Measurements from ENCODE around the gene PCDHGA3.
"Not testable (repeated sequence)": the region's sequence is repeated elsewhere in the genome, so short reads cannot be mapped to it uniquely, and the experiment has no call there.

DNA sequence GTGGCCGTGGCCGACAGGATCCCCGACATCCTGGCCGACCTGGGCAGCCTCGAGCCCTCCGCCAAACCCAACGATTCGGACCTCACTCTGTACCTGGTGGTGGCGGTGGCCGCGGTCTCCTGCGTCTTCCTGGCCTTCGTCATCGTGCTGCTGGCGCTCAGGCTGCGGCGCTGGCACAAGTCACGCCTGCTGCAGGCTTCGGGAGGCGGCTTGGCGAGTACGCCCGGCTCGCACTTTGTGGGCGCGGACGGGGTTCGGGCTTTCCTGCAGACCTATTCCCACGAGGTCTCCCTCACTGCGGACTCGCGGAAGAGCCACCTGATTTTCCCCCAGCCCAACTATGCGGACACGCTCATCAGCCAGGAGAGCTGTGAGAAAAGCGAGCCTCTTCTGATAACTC is 2.4 kb downstream of the PCDHGA3 start:
- TF ChIP-seq, protein P1, sequence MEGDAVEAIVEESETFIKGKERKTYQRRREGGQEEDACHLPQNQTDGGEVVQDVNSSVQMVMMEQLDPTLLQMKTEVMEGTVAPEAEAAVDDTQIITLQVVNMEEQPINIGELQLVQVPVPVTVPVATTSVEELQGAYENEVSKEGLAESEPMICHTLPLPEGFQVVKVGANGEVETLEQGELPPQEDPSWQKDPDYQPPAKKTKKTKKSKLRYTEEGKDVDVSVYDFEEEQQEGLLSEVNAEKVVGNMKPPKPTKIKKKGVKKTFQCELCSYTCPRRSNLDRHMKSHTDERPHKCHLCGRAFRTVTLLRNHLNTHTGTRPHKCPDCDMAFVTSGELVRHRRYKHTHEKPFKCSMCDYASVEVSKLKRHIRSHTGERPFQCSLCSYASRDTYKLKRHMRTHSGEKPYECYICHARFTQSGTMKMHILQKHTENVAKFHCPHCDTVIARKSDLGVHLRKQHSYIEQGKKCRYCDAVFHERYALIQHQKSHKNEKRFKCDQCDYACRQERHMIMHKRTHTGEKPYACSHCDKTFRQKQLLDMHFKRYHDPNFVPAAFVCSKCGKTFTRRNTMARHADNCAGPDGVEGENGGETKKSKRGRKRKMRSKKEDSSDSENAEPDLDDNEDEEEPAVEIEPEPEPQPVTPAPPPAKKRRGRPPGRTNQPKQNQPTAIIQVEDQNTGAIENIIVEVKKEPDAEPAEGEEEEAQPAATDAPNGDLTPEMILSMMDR (tag by site-specific recombination; IDR thresholded peaks at IDR 0.05) = not testable (repeated sequence)
- not testable (repeated sequence) for TF ChIP-seq HOXC10 (CRISPR knock-in tag; IDR thresholded peaks at IDR 0.05); MYNN (tag by site-specific recombination; IDR thresholded peaks at IDR 0.05; ENCODE audit: borderline replicate concordance); ZNF23 (tag by site-specific recombination; IDR thresholded peaks at IDR 0.05; ENCODE audit: borderline replicate concordance); ZNF747 (tag by site-specific recombination; IDR thresholded peaks at IDR 0.05); ZNF585B (tag by site-specific recombination; IDR thresholded peaks at IDR 0.05); ZNF501 (tag by site-specific recombination; IDR thresholded peaks at IDR 0.05); ZBTB1 (tag by site-specific recombination; IDR thresholded peaks at IDR 0.05)
- TF ChIP-seq, protein P2, sequence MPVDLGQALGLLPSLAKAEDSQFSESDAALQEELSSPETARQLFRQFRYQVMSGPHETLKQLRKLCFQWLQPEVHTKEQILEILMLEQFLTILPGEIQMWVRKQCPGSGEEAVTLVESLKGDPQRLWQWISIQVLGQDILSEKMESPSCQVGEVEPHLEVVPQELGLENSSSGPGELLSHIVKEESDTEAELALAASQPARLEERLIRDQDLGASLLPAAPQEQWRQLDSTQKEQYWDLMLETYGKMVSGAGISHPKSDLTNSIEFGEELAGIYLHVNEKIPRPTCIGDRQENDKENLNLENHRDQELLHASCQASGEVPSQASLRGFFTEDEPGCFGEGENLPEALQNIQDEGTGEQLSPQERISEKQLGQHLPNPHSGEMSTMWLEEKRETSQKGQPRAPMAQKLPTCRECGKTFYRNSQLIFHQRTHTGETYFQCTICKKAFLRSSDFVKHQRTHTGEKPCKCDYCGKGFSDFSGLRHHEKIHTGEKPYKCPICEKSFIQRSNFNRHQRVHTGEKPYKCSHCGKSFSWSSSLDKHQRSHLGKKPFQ (tag by site-specific recombination; IDR thresholded peaks at IDR 0.05) = not testable (repeated sequence)
- TF ChIP-seq, protein P3, sequence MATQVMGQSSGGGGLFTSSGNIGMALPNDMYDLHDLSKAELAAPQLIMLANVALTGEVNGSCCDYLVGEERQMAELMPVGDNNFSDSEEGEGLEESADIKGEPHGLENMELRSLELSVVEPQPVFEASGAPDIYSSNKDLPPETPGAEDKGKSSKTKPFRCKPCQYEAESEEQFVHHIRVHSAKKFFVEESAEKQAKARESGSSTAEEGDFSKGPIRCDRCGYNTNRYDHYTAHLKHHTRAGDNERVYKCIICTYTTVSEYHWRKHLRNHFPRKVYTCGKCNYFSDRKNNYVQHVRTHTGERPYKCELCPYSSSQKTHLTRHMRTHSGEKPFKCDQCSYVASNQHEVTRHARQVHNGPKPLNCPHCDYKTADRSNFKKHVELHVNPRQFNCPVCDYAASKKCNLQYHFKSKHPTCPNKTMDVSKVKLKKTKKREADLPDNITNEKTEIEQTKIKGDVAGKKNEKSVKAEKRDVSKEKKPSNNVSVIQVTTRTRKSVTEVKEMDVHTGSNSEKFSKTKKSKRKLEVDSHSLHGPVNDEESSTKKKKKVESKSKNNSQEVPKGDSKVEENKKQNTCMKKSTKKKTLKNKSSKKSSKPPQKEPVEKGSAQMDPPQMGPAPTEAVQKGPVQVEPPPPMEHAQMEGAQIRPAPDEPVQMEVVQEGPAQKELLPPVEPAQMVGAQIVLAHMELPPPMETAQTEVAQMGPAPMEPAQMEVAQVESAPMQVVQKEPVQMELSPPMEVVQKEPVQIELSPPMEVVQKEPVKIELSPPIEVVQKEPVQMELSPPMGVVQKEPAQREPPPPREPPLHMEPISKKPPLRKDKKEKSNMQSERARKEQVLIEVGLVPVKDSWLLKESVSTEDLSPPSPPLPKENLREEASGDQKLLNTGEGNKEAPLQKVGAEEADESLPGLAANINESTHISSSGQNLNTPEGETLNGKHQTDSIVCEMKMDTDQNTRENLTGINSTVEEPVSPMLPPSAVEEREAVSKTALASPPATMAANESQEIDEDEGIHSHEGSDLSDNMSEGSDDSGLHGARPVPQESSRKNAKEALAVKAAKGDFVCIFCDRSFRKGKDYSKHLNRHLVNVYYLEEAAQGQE (tag by site-specific recombination; IDR thresholded peaks at IDR 0.05) = not testable (repeated sequence)

All from HEK293 (cell line).